Osteocyte (in vitro differentiated cells): Measurements from ENCODE around the gene DTNB. TPM values are rescaled to one million over a fixed set of nuclear protein-coding genes. Genes with fewer than 3 reads are reported as not detected.
A peak's percentile ranks its signal among the peaks of the same experiment; 100 is the strongest.
"Not testable (repeated sequence)": the region's sequence is repeated elsewhere in the genome, so short reads cannot be mapped to it uniquely, and the experiment has no call there.

Experiments
- DNase-seq: peaks from one replicate; pipeline ENCODE4 v3.0.0; 2021; ENCODE audit warnings: mixed read lengths; ENCODE audit not compliant: unreplicated experiment; ENCODE audit errors: extremely low spot score
- H3K27ac Mint-ChIP-seq: one replicate; pipeline ENCODE4 v1.8.0; 2021; ENCODE audit warnings: mild to moderate bottlenecking, mixed read lengths; ENCODE audit not compliant: unreplicated experiment
- H3K27me3 Mint-ChIP-seq: one replicate; pipeline ENCODE4 v1.8.0; 2021; ENCODE audit warnings: mixed read lengths; ENCODE audit not compliant: unreplicated experiment
- H3K36me3 Mint-ChIP-seq: one replicate; pipeline ENCODE4 v1.8.0; 2021; ENCODE audit warnings: mixed read lengths; ENCODE audit not compliant: unreplicated experiment
- H3K4me1 Mint-ChIP-seq: one replicate; pipeline ENCODE4 v1.8.0; 2021; ENCODE audit warnings: mixed read lengths; ENCODE audit not compliant: unreplicated experiment
- H3K4me3 Mint-ChIP-seq: one replicate; pipeline ENCODE4 v1.8.0; 2021; ENCODE audit warnings: mild to moderate bottlenecking, moderate library complexity, mixed read lengths; ENCODE audit not compliant: unreplicated experiment
- H3K9me3 Mint-ChIP-seq: one replicate; pipeline ENCODE4 v1.8.0; 2021; ENCODE audit warnings: mixed read lengths; ENCODE audit not compliant: unreplicated experiment
- CTCF ChIP-seq: fragments of 200-600 bp; sonication (generic); IDR thresholded peaks from 2 replicates; pipeline ENCODE4 v1.5.0; 2021; ENCODE audit warnings: antibody characterized with exemption, mild to moderate bottlenecking, moderate library complexity
- total RNA-seq: library from RNA; stranded (reverse); gene quantifications from 2 replicates; pipeline ENCODE4 v1.2.1, GENCODE V29; 2021

DTNB gene
- total RNA-seq, 1 donor from 2014 or later, result 20.9 TPM

- Mint-ChIP-seq H3K36me3 (no peaks in the 10 kb centered on the region), H3K4me3 (no peak overlapping the region), H3K27ac (no peak overlapping the region), H3K4me1 (peaks cover 44% of the 10 kb centered on the region), H3K9me3 (peaks cover 5% of the 10 kb centered on the region), H3K27me3 (no peaks in the 10 kb centered on the region)
- TF ChIP-seq CTCF, result no peak
- DNase-seq, result no peak
Measured at GRCh38 chr2:25615386-25615785, 58.0 kb downstream of the DTNB start.

DNA sequence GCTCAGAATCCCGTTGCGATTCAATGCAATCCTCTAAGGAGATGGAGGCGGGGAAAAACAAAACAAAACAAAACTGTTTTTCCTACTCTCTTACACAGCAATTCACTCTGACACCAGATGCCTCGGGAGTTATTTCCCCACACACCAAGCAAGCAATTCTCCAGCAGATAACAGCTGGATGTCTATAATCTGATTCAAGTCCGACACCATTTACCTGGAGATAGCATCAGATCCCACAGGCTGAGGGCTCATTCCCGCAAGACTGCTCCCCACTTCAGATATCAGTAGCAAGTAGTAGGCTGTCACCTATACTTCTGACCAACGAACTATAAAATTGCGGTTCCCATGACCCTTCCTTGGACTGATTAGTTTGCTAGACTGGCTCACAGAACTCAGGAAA lies 58.7 kb downstream of the DTNB start:
- Mint-ChIP-seq H3K4me1 (peaks cover 38% of the 10 kb centered on the region), H3K9me3 (peaks cover 5% of the 10 kb centered on the region), H3K36me3 (no peaks in the 10 kb centered on the region), H3K27ac (no peak overlapping the region), H3K4me3 (no peak overlapping the region), H3K27me3 (no peaks in the 10 kb centered on the region)
- TF ChIP-seq CTCF, result no peak
- no peak for DNase-seq

- DNase-seq, result no peak
- Mint-ChIP-seq H3K27me3 (no peaks in the 10 kb centered on the region), H3K9me3 (no peaks in the 10 kb centered on the region), H3K36me3 (no peaks in the 10 kb centered on the region), H3K4me3 (no peak overlapping the region), H3K27ac (no peak overlapping the region), H3K4me1 (peaks cover 1% of the 10 kb centered on the region)
- no peak for TF ChIP-seq CTCF
Measured at GRCh38 chr2:25608718-25609117, 64.7 kb downstream of the DTNB start.

- no peaks in the 10 kb centered on the region for H3K27me3 Mint-ChIP-seq
- peak; percentile 79 for TF ChIP-seq CTCF
- no peak for DNase-seq
- peaks cover 1% of the 10 kb centered on the region for H3K4me1 Mint-ChIP-seq
- H3K36me3 Mint-ChIP-seq, result no peaks in the 10 kb centered on the region
- no peak overlapping the region for H3K4me3 Mint-ChIP-seq
- no peaks in the 10 kb centered on the region for H3K9me3 Mint-ChIP-seq
- no peak overlapping the region for H3K27ac Mint-ChIP-seq
Measured at GRCh38 chr2:25606892-25607291, 66.5 kb downstream of the DTNB start.

DNA sequence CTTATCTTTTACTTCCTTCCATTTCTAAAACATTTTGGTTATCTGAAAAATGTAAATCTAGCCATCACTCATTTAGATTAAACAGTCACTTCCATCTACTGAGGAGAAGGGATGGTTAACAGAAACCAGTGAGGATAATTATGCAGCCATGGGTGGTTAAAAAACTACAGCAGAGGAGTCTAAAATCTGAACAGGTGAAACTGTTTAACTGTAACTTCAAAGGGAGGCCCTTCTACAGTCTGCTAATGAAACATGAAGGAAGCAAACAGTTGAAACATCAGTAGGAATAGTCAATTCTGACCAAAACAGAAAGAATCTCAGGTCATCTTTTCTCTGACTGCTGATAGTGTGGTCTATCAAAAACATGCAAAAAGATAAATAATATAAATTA lies 71.0 kb downstream of the DTNB start:
- Mint-ChIP-seq H3K27ac (no peak overlapping the region), H3K4me3 (no peak overlapping the region)
- TF ChIP-seq CTCF, result no peak

DNA sequence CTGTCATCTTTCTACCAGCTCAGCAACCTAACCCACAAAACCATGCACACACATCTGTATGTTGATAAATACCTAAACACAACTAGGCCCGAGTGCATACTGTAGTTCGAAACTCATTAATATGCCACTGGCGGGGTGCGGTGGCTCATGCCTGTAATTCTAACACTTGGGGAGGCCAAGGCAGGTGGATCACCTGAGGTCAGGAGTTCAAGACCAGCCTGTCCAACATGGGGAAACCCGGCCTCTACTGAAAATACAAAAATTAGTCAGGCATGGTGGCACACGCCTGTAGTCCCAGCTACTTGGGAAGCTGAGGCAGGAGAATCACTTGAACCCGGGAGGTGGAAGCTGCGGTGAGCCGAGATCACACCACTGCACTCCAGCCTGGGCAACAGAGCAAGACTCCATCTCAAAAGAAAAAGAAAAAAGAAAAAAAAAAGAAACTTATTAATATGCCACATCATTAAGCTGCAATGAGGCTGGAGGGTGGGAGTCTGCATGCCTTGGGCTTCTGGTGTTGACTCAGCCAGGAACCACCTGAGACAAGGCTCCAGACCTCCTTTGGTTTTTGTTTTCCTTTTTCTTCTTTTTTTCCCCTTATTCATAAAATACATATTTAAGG lies 71.6 kb downstream of the DTNB start:
- H3K27me3 Mint-ChIP-seq, H3K4me1 Mint-ChIP-seq, DNase-seq, H3K4me3 Mint-ChIP-seq, H3K27ac Mint-ChIP-seq, H3K36me3 Mint-ChIP-seq, H3K9me3 Mint-ChIP-seq: not testable (repeated sequence)

More for the DNA sequence above, 71.0 kb downstream of the DTNB start:
- no peaks in the 10 kb centered on the region for H3K27me3 Mint-ChIP-seq
- no peaks in the 10 kb centered on the region for H3K4me1 Mint-ChIP-seq
- H3K9me3 Mint-ChIP-seq, result no peaks in the 10 kb centered on the region
- no peak for DNase-seq
- H3K36me3 Mint-ChIP-seq, result no peaks in the 10 kb centered on the region
